ENCODE results near the gene NTNG1. TPM values are rescaled to one million over a fixed set of nuclear protein-coding genes. Genes with fewer than 3 reads are reported as not detected.

The NTNG1 gene
- total RNA-seq, 1 donor from 2014 or later = 8.1 TPM

- Mint-ChIP-seq H3K4me1 (ENCODE audit: low read depth, unreplicated experiment) (no peaks in the 10 kb centered on the region), H3K4me3 (ENCODE audit: unreplicated experiment) (no peak overlapping the region), H3K36me3 (ENCODE audit: low read depth, unreplicated experiment) (no peaks in the 10 kb centered on the region), H3K27ac (ENCODE audit: unreplicated experiment) (no peak overlapping the region), H3K9me3 (ENCODE audit: unreplicated experiment) (no peaks in the 10 kb centered on the region), H3K27me3 (ENCODE audit: low read depth, unreplicated experiment) (no peaks in the 10 kb centered on the region)
- H3K4me1 ChIP-seq (ENCODE audit: insufficient read depth, low read length) = peaks cover 2% of the 10 kb centered on the region
- DNase-seq (ENCODE audit: low read depth) = no peak
- peaks cover 25% of the 10 kb centered on the region for H3K79me2 ChIP-seq (ENCODE audit: insufficient read depth, low read length)
- no peak for FAIRE-seq
- H2AFZ ChIP-seq (ENCODE audit: low read depth, low read length) = no peak overlapping the region
- no peak overlapping the region for H3K4me3 ChIP-seq (ENCODE audit: insufficient read depth, low read depth, low read length)
- peaks cover 4% of the 10 kb centered on the region for H4K20me1 ChIP-seq (ENCODE audit: insufficient read depth, low read length)
- no peak overlapping the region for H3K27ac ChIP-seq (ENCODE audit: low read depth, low read length)
- H3K9me3 ChIP-seq (ENCODE audit: insufficient read depth, low read depth, low read length) = no peaks in the 10 kb centered on the region
- no peak overlapping the region for H3K9ac ChIP-seq (ENCODE audit: low read length)
- no peak for TF ChIP-seq EZH2 (IDR thresholded peaks at IDR 0.05; ENCODE audit: insufficient read depth, low read length)
- no peak for TF ChIP-seq CTCF (IDR thresholded peaks at IDR 0.05; ENCODE audit: insufficient read depth, low read depth, low read length)
- H3K36me3 ChIP-seq (ENCODE audit: insufficient read depth, low read length) = no peaks in the 10 kb centered on the region
- no peak overlapping the region for H3K4me2 ChIP-seq (ENCODE audit: low read length)
- no peaks in the 10 kb centered on the region for H3K27me3 ChIP-seq (ENCODE audit: insufficient read depth, low read length)
Observed at GRCh38 chr1:107149946-107150345, 9.1 kb downstream of the NTNG1 start.

- Histone ChIP-seq H4K20me1 (ENCODE audit: insufficient read depth, low read length) (peaks cover 4% of the 10 kb centered on the region), H3K27ac (ENCODE audit: low read depth, low read length) (no peak overlapping the region), H3K9me3 (ENCODE audit: insufficient read depth, low read depth, low read length) (no peaks in the 10 kb centered on the region), H3K9ac (ENCODE audit: low read length) (no peak overlapping the region), H3K36me3 (ENCODE audit: insufficient read depth, low read length) (no peaks in the 10 kb centered on the region), H3K4me2 (ENCODE audit: low read length) (no peak overlapping the region), H3K4me1 (ENCODE audit: insufficient read depth, low read length) (peaks cover 2% of the 10 kb centered on the region), H2AFZ (ENCODE audit: low read depth, low read length) (no peak overlapping the region), H3K27me3 (ENCODE audit: insufficient read depth, low read length) (no peaks in the 10 kb centered on the region), H3K4me3 (ENCODE audit: insufficient read depth, low read depth, low read length) (no peak overlapping the region), H3K79me2 (ENCODE audit: insufficient read depth, low read length) (peaks cover 34% of the 10 kb centered on the region)
- H3K27me3 Mint-ChIP-seq (ENCODE audit: low read depth, unreplicated experiment) = no peaks in the 10 kb centered on the region
- H3K4me1 Mint-ChIP-seq (ENCODE audit: low read depth, unreplicated experiment) = no peaks in the 10 kb centered on the region
- no peaks in the 10 kb centered on the region for H3K9me3 Mint-ChIP-seq (ENCODE audit: unreplicated experiment)
- H3K4me3 Mint-ChIP-seq (ENCODE audit: unreplicated experiment) = no peak overlapping the region
- DNase-seq (ENCODE audit: low read depth) (no peak), FAIRE-seq (no peak)
- no peak overlapping the region for H3K27ac Mint-ChIP-seq (ENCODE audit: unreplicated experiment)
- H3K36me3 Mint-ChIP-seq (ENCODE audit: low read depth, unreplicated experiment) = no peaks in the 10 kb centered on the region
- TF ChIP-seq CTCF (IDR thresholded peaks at IDR 0.05; ENCODE audit: insufficient read depth, low read depth, low read length) (no peak), EZH2 (IDR thresholded peaks at IDR 0.05; ENCODE audit: insufficient read depth, low read length) (no peak)
Observed at GRCh38 chr1:107151295-107151694, 10.5 kb downstream of the NTNG1 start.

GRCh38 chr1:107152395-107152794, 11.6 kb downstream of the NTNG1 start:
- Histone ChIP-seq H2AFZ (ENCODE audit: low read depth, low read length) (no peak overlapping the region), H3K4me1 (ENCODE audit: insufficient read depth, low read length) (peaks cover 2% of the 10 kb centered on the region), H3K9me3 (ENCODE audit: insufficient read depth, low read depth, low read length) (no peaks in the 10 kb centered on the region), H3K4me3 (ENCODE audit: insufficient read depth, low read depth, low read length) (no peak overlapping the region), H3K36me3 (ENCODE audit: insufficient read depth, low read length) (no peaks in the 10 kb centered on the region), H3K27me3 (ENCODE audit: insufficient read depth, low read length) (no peaks in the 10 kb centered on the region), H3K9ac (ENCODE audit: low read length) (no peak overlapping the region), H4K20me1 (ENCODE audit: insufficient read depth, low read length) (peaks cover 4% of the 10 kb centered on the region), H3K79me2 (ENCODE audit: insufficient read depth, low read length) (peaks cover 38% of the 10 kb centered on the region), H3K4me2 (ENCODE audit: low read length) (no peak overlapping the region), H3K27ac (ENCODE audit: low read depth, low read length) (no peak overlapping the region)
- Mint-ChIP-seq H3K27ac (ENCODE audit: unreplicated experiment) (no peak overlapping the region), H3K4me1 (ENCODE audit: low read depth, unreplicated experiment) (no peaks in the 10 kb centered on the region), H3K9me3 (ENCODE audit: unreplicated experiment) (no peaks in the 10 kb centered on the region), H3K4me3 (ENCODE audit: unreplicated experiment) (no peak overlapping the region), H3K27me3 (ENCODE audit: low read depth, unreplicated experiment) (no peaks in the 10 kb centered on the region), H3K36me3 (ENCODE audit: low read depth, unreplicated experiment) (no peaks in the 10 kb centered on the region)
- FAIRE-seq = no peak
- TF ChIP-seq EZH2 (IDR thresholded peaks at IDR 0.05; ENCODE audit: insufficient read depth, low read length) = no peak
- no peak for TF ChIP-seq CTCF (IDR thresholded peaks at IDR 0.05; ENCODE audit: insufficient read depth, low read depth, low read length)
- no peak for DNase-seq (ENCODE audit: low read depth)
